HG03175 (cell line): Measurements from ENCODE around the gene OR51B5.
"Not testable (repeated sequence)": the region's sequence is repeated elsewhere in the genome, so short reads cannot be mapped to it uniquely, and the experiment has no call there.

Source experiments
- ATAC-seq: cut with Tn5 transposase; IDR thresholded peaks from one replicate; pipeline ENCODE4 v1.9.1; 2021; ENCODE audit warnings: mild to moderate bottlenecking, moderate library complexity; ENCODE audit not compliant: unreplicated experiment

The OR51B5 gene

DNA sequence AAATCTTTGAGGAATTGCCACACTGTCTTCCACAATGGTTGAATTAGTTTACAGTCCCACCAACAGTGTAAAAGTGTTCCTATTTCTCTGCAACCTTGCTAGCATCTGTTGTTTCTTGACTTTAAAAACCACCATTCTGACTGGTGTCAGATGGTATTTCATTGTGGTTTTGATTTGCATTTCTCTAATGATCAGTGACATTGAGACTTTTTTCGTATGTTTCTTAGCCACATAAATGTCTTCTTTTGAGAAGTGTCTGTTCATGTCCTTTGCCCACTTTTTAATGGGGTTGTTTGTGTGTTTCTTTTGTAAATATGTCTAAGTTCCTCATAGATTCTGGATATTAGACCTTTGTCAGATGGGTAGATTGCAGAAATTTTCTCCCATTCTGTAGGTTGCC, 6.1 kb downstream of the OR51B5 start:
- not testable (repeated sequence) for ATAC-seq

DNA sequence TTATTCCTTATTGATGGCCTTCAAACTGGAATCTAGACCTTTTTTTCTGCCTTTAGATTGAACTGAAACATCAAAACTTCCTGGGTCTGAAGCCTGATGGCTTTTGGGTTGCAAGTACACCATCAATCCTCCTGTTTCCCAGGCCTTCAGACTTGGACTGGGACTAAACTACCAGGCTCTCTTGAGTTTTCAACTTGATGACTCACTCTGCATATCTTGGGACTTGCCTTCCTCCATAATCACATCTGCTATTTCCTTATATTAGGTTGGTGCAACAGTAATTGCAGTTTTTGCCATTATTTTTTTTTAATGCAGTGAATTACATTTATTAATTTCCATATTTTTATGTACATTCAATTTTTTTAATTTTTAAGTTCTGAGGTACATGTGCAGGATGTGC, 7.0 kb downstream of the OR51B5 start:
- ATAC-seq, result no peak

DNA sequence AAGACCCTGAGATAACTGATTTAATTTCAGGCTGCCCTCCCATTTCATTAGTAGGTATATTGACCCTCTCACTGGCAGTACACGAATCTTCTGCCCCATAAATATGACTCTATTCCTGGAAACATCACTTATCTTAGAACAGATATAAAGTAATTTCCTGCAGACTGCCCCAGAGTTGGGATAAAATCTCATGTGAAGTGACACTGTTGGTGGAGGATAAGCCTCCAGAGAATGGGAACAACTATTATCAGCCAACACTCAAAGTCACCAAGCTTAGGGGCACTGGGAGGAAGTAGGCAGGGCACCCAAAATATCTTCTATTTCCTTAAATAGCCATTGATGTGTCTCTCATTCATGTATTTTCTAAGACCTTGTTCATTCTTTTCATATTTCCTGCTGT, 8.2 kb downstream of the OR51B5 start:
- ATAC-seq, result no peak

DNA sequence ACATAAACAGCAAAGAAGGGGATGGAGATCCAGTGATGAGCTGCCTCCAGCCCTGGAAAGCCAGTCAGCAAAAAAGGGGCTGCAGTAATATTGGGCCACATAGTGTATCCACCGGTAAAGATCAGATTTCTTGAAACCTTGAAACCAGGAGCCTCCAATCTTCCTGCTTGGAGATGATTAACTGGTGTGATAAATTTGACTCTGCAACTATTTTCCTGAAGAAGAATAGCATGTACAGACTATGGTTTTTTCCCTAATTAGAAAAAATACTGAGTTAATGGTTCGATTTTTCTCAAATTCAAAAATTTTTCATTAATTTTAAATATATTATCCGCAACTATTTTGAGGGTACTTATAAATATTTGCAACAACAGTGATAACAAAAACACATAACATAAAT, 19.1 kb downstream of the OR51B5 start, which contains the start of gene OR51B2:
OR51B2 (minus strand) TSS at position 101 of the 400 bp plus-strand sequence; CDS start at position 101, 0 bp downstream.
- ATAC-seq, result no peak

DNA sequence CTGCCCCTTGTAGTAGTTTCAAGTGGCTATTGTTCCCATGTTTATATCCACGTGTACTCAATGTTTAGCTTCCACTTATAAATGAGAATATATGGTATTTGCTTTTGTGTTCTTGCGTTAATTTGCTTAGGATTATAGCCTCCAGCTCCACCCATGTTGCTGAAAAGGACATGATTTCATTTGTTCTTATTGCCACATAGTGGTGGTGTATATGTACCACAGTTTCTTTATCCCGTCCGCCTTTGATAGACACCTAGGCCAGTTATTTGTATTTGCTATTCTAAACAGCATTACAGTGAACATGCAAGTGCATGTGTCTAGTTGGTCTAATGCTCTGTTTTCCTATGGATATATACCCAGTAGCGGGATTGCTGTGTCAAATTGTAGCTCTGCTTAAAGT, 26.0 kb downstream of the OR51B5 start:
- no peak for ATAC-seq

DNA sequence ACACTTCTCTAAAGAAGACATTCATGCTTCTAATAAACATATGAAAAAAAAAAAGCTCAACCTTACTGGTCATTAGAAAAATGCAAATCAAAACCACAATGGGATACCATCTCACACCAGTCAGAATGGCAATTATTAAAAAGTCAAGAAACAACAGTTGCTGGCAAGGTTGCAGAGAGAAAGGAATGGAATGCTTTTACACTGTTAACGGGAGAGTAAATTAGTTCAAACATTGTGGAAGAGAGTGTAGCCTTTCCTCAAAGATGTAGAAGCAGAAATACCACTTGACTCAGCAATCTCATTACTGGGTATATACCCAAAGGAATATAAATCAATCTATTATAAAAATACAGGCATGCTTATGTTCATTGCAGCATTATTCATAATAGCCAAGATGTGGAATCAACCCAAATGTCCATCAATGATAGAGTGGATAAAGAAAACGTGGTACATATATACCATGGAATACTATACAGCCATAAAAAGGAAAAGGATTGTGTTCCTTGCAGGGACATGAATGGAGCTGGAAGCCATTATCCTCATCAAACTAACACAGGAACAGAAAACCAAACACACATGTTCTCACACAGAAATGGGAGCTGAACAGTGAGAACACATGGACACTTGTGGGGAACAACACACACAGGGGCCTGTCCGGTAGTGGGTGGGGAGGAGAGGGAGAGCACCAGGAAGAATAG, 29.8 kb downstream of the OR51B5 start:
- ATAC-seq, result not testable (repeated sequence)

DNA sequence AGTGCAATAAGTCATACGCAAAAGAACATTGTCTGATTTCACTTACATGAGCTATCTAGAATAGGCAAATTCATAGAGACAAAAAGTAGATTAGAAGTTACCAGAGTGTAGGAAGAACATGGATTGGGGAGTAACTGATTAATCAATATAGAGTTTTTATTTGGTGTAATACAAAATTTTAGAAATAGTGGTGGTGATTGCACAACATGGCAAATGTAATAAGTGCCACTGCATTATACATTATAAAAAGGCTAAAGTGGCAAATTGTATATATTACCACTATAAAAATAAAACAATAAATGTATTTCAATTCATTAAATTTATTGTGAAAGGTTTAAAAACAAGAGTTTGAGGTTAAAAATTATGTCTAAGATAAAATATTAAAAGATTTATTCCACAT, 32.9 kb downstream of the OR51B5 start:
- ATAC-seq, result no peak

DNA sequence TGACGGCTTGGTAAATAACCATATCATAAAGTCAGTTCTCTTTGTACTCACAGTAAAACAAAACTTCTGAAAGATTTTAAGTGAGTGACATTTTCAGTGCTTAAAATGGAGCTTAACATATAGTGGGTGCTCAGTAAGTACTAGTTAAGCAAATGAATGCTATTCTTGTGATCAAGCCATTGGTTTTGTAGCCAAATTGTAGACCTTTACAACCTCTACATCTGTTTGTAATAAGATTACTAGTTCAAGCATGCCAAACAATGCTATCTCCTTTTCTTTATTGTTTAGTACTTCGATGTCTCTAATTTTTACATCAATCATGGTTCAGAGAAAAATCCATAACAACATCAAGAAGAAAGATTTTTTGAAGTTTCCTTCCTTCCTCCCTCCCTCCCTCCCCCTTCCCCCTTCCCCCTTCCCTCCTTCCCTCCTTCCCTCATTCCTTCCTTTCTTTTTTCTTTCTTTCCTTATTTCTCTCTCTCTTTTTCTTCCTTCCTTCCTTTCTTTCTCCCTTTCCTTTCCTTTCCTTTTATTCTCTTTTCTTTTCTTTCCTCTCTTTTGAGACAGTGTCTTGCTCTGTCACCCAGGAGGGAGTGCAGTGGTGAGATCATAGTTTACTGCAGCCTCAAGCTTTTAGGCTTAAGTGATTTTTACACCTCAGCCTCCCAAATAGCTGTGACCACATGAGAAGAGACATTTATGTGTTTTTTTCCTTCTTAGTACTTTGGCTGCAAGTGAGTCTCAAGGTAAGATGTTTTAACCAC, 35.9 kb downstream of the OR51B5 start:
- ATAC-seq, result no peak

DNA sequence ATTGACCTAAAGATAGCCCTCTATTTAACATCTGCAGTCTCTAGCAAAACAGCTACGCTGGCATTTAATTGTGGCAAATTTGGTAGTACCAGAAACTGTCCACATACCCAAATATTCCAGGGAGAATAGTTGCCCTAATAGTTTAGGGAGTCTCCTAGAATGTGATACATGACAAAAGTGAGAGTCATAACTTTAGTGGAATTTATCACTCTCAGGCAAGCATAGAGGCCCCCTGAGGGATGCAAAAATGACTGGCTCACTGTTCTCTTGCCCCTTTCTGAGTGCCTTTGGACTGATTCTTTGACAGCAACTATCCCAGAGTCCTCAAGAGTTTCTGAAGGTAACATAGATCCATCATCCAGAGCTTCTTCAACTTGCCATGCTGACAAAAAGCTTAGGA, 39.3 kb downstream of the OR51B5 start:
- no peak for ATAC-seq

DNA sequence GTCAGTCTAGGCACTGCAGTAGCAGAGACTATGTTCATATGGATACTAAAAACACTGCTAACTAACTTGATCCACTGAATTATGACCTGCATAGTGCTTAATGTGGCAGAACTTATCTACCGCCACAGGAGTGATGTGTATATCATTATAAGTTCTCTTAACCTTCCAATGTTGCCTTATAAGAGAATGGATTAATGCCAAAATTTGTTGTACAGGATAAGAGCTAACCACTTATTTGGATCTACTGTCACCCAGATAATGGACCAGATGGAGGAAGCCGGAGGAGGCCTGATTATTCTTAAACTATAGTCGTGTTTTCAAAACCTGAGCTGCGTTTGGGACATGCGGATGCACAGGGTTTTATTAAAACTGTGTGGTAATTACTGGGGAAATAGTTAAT, 39.7 kb downstream of the OR51B5 start:
- no peak for ATAC-seq

DNA sequence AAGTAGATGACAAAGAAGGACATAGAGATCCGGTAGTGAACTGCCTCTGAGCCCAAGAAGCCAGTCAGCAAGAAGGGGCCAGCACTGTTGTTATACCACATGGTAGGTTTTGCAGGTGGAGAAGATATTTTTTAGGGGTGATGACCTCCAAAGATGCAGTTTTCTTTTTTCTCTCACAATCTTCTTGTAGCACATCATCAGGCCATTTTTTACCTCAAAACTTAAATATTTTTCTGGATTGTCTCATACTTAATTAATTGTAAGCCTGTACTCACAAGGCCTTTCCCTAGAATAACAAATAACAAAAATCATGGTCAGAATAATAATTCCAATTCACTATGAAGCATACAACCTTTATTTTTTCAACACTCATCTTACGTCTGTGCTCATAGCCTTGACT, 41.5 kb downstream of the OR51B5 start, which contains the start of gene OR51B4:
OR51B4 (minus strand) TSS at position 101 of the 400 bp plus-strand sequence; CDS start at position 101, 0 bp downstream.
- ATAC-seq, result no peak

DNA sequence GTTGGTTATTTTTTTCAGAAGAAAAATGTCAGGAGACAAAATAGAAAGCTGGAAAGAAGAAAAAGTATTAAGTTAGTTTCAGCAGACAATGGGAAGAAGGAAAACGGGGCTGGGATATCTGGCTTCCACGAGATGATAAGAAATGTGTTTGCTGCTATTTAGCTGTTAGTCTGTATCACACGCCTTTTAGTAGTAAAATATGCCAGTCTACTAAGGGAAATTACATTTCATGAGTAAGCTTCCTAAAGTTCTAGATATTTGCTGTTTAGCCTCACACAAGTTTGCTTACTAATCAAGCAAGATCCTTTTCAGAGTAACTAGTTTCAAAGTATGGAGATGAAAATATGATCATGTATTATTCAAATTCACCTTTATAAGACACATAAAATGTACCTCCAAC, 43.1 kb downstream of the OR51B5 start:
- ATAC-seq, result no peak

DNA sequence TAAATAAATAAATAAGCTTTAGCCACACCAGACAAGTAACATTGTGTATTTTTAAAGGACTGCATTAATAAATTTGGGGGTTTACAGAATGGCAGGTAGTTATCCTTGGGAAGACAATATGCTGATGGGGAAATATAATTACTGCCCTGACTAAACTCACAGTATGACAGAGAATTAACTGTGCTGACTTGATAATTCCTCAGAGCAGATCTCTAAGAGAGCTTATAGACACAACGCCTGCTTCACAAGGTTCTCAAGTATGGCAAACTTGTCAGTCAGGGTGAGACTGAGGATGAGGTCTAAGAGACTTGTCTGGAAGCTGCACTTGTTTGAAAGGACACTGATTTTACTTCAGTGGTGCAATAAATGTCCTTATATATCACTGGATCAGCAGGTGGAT, 44.9 kb downstream of the OR51B5 start:
- no peak for ATAC-seq

DNA sequence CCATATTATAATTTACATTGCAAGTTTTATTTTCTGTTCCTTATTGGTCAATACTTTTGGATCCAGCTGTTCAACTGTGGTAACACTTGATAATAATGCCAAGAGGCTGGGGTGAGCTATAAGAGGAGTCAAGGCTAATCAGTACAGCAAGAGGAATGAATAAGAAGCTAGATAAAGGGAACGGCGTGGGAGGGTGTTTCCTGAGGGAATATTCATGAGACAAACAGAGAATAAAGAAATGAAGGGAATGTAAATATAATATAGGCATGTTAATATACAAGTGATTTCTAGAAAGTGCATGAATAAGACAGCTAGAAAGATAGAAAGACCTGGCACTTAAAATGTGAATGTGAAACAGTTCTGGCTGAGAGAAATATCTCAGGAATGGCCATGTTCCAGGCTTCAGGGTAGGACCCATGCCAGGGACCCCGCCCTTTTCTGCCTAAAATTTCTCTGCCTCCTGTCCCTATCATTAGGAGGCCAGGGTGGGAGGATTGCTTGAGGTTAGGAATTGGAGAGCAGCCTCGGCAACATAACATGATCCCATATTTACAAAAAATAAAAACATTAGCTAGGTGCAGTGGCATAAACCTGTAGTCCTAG, 45.5 kb downstream of the OR51B5 start:
- no peak for ATAC-seq

DNA sequence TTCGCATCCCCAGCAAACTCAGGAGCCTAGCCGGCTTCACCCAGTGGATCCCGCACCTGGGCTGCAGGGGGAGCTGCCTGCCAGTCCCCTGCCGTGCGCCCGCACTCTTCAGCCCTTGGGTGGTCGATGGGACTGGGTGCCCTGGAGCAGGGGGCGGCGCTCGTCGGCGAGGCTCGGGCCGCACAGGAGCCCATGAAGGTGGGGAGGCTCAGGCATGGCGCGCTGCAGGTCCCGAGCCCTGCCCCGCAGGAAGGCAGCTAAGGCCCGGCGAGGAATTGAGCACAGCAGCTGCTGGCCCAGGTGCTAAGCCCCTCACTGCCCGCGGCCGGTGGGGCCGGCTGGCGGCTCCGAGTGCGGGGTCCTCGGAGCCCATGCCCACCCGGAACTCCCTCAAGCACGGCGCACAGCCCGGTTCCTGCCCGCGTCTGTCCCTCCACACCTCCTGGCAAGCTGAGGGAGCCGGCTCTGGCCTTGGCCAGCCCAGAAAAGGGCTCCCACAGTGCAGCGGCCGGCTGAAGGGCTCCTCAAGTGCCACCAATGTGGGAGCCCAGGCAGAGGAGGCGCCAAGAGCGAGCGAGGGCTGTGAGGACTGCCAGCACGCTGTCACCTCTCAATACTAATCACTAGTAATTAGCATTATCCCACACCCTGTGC, 48.9 kb downstream of the OR51B5 start:
- ATAC-seq, result not testable (repeated sequence)

DNA sequence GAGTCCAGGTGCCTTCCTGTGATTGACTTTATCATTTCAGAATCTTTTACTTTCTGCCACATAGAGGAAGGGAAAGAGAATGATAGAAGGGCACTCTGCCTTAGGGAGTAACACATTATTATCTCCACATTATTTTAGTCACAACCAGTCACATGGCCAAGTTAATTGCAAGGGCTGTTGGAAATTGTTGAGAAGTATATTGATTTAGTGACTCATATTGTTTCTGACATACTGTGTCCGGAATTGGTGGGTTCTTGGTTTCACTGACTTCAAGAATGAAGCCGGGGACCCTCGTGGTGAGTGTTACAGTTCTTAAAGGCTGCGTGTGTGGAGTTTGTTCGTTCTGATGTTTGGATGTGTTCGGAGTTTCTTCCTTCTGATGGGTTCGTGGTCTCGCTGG, 50.3 kb downstream of the OR51B5 start:
- ATAC-seq, result no peak
